ENCODE results near the gene GRIK4. TPM values are rescaled to one million over a fixed set of nuclear protein-coding genes. Genes with fewer than 3 reads are reported as not detected.

Gene GRIK4
- total and polyA plus RNA-seq, 8 donors: 0.76 to 10.1 (median 7.7) TPM

- Histone ChIP-seq H3K4me1 (no peaks in the 10 kb centered on the region), H3K27me3 (no peaks in the 10 kb centered on the region), H3K36me3 (no peaks in the 10 kb centered on the region), H3K4me3 (no peak overlapping the region), H3K27ac (no peak overlapping the region), H3K9me3 (no peaks in the 10 kb centered on the region)
- DNase-seq: no peak
- no peak for TF ChIP-seq CTCF (IDR thresholded peaks at IDR 0.05)
- intact Hi-C loops (cut with DNase I): no loop called here
- no peak for ATAC-seq
Observed at GRCh38 chr11:120911943-120912342, 400.4 kb downstream of the GRIK4 start.

DNA sequence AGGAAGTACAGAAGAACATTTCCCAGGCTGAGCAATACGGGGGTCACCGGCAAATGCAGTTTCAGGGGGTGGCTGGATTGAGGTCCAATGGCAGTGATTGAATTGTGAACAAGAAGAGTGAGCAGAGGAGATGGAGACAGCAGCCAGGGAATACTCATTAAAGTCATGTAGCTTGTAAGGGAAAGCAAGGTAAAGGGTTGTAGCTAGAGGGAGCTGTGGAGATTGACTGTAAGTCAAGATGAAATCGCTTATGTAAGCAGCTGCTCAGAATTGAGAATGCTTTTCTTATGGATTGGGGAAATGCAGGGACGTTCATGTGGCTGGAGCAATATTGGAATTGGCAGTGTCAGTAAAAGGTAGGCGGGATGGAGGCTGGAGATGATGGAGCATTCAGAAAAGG is 401.0 kb downstream of the GRIK4 start:
- DNase-seq (peak in 1 of 4 donors; percentile 48), ATAC-seq (peak; percentile 62)
- TF ChIP-seq CTCF (IDR thresholded peaks at IDR 0.05): no peak
- Histone ChIP-seq H3K36me3 (no peaks in the 10 kb centered on the region), H3K4me1 (no peaks in the 10 kb centered on the region), H3K27ac (no peak overlapping the region), H3K27me3 (no peaks in the 10 kb centered on the region), H3K9me3 (no peaks in the 10 kb centered on the region), H3K4me3 (no peak overlapping the region)
- intact Hi-C loops (cut with DNase I): no loop called here

DNA sequence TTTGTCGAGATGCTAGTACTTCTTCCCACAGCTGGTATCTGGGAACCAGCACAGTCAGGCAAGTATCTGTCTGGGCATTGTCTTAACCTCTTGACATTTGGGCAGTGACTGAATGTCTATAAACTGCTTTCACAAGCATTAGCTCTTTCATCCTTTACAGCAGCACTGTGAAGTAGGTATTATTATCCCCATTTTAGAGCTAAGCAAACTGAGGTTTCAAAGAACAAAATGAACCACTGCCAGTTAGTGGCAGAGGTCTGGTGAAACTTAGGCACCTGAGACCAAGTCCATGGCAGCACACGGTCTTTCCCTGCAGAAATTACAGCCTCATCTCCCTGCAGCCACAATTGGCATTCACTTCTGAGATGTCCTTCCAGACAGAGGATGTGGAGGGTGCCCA is 401.4 kb downstream of the GRIK4 start:
- Histone ChIP-seq H3K27me3 (no peaks in the 10 kb centered on the region), H3K36me3 (no peaks in the 10 kb centered on the region), H3K4me1 (no peaks in the 10 kb centered on the region), H3K4me3 (no peak overlapping the region), H3K27ac (no peak overlapping the region), H3K9me3 (no peaks in the 10 kb centered on the region)
- no peak for DNase-seq
- intact Hi-C loops (cut with DNase I): no loop called here
- no peak for ATAC-seq
- TF ChIP-seq CTCF (IDR thresholded peaks at IDR 0.05): no peak

- ATAC-seq: no peak
- H3K27ac ChIP-seq: no peak overlapping the region
Observed at GRCh38 chr11:120914021-120914420, 402.5 kb downstream of the GRIK4 start.

GRCh38 chr11:120914601-120915000 is 403.1 kb downstream of the GRIK4 start:
- H3K27ac ChIP-seq: no peak overlapping the region
- no peak overlapping the region for H3K4me3 ChIP-seq
- ATAC-seq (no peak), DNase-seq (no peak)
- H3K36me3 ChIP-seq: no peaks in the 10 kb centered on the region
- no peak for TF ChIP-seq CTCF (IDR thresholded peaks at IDR 0.05)
- intact Hi-C loops (cut with DNase I): no loop called here
- no peaks in the 10 kb centered on the region for H3K9me3 ChIP-seq
- no peaks in the 10 kb centered on the region for H3K27me3 ChIP-seq
- H3K4me1 ChIP-seq: no peaks in the 10 kb centered on the region

More at GRCh38 chr11:120914021-120914420, 402.5 kb downstream of the GRIK4 start:
- no peak for TF ChIP-seq CTCF (IDR thresholded peaks at IDR 0.05)
- intact Hi-C loops (cut with DNase I): no loop called here
- no peak for DNase-seq
- Histone ChIP-seq H3K4me3 (no peak overlapping the region), H3K36me3 (no peaks in the 10 kb centered on the region), H3K27me3 (no peaks in the 10 kb centered on the region), H3K4me1 (no peaks in the 10 kb centered on the region), H3K9me3 (no peaks in the 10 kb centered on the region)
